Lung microvascular endothelial cell (primary cell): ENCODE data around the gene GID4. TPM values are rescaled to one million over a fixed set of nuclear protein-coding genes. Genes with fewer than 3 reads are reported as not detected.

Source experiments
- DNase-seq, 2 donors: peaks; one replicate each; pipeline versions ENCODE4 v3.0.0 to v3.0.0-alpha.2; 2010; ENCODE audit warnings: low read depth in 2 of 2
- total RNA-seq: library from RNA; depleted of rRNA; stranded (reverse); fragments of >200 nt; gene quantifications from 2 replicates; pipeline ENCODE4 v1.2.1, GENCODE V29; 2014

GID4 gene
- total RNA-seq, 1 donor from 2014 or later, result 5.6 TPM

DNA sequence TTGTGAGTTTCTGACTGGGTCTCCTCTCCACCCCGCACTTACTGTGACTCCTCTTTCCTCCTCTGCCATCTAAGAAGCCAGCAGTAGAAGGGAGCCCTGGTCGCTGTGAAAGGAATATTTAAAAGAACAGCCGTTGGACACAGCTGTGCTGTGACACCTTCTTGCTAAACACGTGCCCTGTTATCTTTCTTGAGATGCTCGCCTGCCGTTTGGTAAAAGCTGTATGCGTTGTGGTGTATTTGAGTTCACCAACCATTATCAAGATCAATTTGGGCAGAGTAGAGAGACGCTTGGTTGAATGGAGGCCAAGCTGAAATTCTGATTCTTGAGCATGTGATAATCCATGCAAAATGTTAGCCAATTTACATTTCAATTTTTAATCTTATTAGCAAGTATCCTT, 3.8 kb downstream of the GID4 start:
- no peak for DNase-seq

DNA sequence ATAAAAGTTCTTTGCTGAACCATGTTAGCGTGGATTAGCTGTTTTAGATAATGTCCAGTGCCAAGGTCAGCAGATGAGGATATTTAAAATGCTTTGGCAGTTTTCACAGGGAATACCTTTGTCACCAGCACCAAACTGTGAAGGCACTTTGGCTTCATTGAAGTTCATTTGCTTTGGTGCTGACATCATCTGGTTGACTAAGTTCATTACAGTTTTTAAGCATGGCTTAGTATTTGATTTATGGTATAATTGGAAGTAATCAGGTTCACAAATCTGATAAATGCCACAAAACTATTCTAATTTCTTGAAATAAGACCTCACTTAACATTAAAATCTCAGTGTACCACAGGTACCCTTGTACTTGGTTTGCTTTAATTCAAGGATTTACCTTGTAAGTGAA, 4.3 kb downstream of the GID4 start:
- DNase-seq, result peak; percentile 36 to 65

GRCh38 chr17:18044609-18045008, 5.4 kb downstream of the GID4 start:
- DNase-seq, result no peak

DNA sequence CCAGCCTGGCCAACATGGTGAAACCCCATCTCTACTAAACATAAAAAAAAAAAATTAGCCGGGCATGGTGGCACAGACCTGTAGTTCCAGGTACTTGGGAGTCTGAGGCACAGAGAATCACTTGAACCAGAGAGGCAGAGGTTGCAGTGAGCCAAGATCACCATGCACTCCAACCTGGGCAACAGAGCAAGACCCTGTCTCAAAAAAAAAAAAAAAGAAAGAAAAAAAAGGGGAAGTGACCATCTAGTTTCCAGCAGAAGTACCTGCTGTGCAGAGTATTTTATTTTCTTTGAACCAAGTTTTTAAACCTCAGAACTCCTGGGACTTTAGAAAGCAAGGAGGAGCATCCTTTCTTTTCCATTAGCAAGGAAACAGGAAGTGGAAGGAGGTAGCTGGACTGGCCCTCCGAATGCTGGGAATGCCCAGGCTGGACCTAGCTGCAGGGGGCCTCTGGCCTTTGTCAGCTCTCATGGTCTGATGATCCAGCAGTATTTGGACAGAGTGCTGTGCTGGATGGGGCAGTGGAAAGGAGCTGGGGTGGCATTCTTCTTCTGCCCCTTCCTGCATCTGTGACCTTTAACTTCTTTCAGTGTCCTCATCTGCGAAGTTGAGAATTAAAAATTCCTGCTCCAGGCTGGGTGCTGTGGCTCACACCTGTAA, 6.6 kb downstream of the GID4 start:
- DNase-seq, result no peak

DNA sequence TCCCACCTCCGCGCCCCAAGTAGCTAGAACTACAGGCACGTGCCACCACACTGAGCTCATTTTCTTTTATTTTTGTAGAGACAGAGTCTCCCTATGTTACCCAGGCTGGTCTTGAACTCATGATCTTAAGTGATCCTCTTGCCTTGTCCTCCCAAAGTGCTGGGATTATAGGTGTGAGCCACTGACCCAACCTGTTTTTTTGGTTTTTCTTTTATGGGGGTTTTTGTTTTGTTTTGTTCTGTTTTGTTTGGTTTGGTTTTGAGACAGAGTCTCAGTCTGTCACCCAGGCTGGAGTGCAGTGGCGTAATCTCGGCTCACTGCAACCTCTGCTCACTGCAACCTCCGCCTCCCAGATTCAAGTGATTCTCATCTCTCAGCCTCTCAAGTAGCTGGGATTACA, 16.4 kb downstream of the GID4 start:
- no peak for DNase-seq

DNA sequence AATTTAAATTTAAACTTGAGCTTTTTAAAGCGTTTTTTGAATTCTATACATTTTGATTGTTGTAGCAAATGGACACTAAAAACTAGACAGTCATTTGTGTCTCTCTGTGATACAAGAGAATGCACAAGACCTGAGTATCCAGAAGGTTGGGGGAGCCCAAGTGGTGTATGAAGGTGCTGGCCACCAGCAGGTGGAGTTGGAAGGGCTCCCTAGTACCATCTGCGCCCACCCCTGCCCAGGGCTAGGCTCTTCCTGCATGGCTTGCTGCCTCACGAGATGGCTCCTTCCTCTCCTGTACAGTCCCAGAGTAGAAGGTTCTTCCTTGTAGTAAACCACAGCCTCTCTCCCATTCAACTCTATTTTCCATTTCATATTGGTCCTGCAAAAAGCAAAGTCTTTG, 17.0 kb downstream of the GID4 start:
- DNase-seq, result no peak

DNA sequence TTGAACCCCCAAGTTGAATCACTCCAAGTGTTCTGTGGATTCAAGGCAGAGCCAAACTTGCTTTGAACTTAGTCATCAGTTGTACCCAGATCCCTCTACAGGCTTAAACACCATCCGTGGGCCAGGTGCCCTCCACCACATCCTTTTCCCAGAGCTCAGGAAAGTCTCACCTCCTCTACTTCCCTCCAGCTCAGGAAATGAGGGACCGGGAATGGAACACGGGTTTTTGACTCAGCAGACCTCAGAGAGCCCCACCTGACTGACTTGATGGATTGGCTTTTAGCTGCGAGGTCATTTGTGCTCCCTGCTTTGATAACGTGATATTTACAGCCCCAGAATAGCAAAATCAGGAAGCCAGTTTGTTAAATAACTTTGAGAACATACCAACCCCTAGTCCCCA, 20.1 kb downstream of the GID4 start:
- peak in 1 of 2 donors; percentile 55 for DNase-seq

GRCh38 chr17:18064053-18064452, 24.8 kb downstream of the GID4 start:
- DNase-seq, result no peak

GRCh38 chr17:18065546-18065945, 26.3 kb downstream of the GID4 start:
- DNase-seq, result no peak

DNA sequence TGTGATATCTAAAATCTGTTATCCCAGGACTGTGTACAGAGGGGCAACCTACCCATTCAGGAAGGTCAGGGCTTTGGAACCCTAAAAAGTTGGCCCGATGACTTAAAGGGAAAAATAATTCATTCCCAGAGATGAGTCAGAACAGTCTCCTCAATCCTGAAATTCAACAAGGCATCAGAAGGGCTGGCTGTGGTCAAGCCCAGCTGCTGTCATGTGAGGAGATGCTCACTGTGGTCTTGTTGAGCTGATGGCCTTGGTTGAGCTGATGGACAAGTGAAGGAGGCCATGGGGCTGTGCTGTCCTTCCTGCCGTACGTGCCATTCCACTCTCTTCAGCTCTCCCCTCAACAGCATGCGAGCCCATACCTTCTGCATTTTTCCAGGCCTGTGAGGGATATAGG, 27.7 kb downstream of the GID4 start:
- DNase-seq, result no peak

- no peak for DNase-seq
Measured at GRCh38 chr17:18069101-18069500, 29.9 kb downstream of the GID4 start.

DNA sequence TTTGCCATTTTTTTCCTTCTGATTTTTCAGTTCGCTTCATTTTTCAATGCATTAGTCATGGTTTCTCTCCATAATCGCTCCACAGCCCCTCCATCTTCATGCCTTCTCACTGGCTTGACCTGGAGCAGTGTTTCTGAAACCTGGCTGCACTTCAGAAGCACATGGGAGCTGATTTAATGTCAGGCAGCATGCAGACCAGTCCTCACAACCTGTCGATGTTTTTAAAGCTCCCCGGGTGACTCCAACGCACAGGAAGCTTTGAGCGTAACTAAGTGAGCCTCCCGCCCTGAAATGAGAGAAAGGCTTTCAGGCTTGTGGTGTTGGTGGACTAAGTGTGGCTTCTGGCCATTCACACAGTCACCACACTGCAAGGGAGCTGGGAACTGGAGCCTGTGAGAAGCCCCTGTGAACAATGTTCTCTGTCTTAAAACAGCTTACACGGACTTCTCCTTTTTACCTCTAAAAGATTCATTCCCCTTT, 31.7 kb downstream of the GID4 start:
- DNase-seq, result peak; percentile 21 to 40

- no peak for DNase-seq
Measured at GRCh38 chr17:18071751-18072150, 32.5 kb downstream of the GID4 start.

GRCh38 chr17:18074566-18075272, 35.5 kb downstream of the GID4 start:
- DNase-seq, result no peak

DNA sequence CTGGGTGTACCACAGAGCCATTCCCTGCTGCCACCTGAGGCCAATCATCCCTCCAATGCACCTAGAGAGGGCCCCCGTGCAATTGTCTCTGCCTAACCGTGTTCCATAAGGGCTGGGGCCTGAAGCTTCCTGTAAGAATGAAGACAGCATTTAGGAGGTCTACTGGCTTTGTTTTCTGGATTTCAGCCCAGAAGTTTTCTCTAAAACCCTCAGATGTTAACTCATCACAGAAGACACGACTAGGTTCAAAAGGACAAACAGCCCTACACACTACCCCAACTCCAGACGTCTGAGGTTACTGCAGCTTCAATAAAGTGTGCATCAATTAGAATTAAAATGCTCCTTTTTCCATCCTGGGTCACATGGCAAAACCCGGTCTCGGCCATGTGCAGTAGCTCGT, 37.7 kb downstream of the GID4 start:
- no peak for DNase-seq

GRCh38 chr17:18079543-18079942, 40.3 kb downstream of the GID4 start:
- no peak for DNase-seq

DNA sequence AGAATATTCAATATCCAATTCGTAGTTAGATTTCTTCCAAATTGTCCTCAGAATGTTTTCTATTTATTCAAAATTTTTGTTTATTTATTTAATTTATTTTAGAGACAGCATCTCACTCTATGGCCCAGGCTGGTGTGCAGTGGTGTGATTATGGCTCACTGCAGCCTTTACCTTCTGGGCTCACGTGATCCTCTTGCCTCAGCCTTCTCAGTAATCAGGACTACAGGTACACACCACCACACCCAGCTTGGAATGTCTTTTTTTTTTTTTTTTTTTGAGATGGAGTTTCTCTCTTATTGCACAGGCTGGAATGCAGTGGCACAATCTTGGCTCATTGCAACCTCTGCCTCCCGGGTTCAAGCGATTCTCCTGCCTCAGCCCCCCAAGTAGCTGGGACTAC, 45.0 kb downstream of the GID4 start:
- DNase-seq, result no peak

- peak; percentile 92 to 96 for DNase-seq
Measured at GRCh38 chr17:18087610-18088491, 48.6 kb downstream of the GID4 start, which contains the start of gene DRG2. Gene DRG2 (plus strand): TSS chr17:18087948. CDS start chr17:18088024, 76 bp downstream.

DNA sequence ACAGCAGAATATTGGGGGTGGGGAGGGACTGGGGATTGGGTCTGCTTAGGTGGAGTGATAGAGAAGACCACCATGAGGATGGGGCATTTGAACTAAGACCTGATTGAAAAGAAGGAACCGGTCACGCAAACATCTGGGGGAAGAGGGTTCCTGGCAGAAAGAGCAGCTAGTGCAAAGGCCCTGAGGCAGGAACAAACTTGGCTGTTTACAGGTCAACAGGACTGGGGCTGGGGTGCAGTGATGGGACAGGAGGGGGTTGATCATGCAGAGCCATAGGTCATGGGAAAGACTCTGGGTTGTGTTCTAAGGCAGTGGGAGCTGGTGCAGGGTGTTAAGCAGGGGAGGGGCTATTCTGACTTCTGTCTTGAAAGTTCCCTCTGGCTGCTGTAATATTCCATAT, 50.4 kb downstream of the GID4 start:
- DNase-seq, result no peak

GRCh38 chr17:18093616-18094408, 54.6 kb downstream of the GID4 start:
- peak; percentile 69 to 86 for DNase-seq

DNA sequence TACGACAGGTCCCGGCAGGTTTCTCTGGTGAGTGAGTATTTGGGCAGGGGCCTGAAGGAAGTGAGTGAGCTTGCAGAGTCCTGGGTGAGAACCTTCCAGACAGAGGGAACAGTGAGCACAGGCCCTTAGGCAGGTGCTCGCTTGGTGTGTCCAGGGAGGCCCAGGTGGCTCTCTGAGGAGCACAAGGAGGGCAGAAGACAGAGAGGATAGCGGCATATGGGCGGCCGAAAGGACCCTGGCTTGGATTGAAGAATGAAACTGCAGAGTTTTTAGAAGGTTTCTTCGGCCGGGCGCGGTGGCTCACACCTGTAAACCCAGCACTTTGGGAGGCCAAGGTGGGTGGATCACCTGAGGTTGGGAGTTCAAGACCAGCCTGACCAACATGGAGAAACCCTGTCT, 55.2 kb downstream of the GID4 start:
- DNase-seq, result no peak
